ENCODE results near the gene SCAMP4. TPM values are rescaled to one million over a fixed set of nuclear protein-coding genes. Genes with fewer than 3 reads are reported as not detected.

The SCAMP4 gene
- polyA plus RNA-seq, 1 of the 3 experiments (the other 2 are of a cell fraction) = 30.0 TPM

GRCh38 chr19:1914826-1915341 lies 9.7 kb downstream of the SCAMP4 start (continued):
- TF ChIP-seq POLR2AphosphoS5 (IDR thresholded peaks at IDR 0.05; ENCODE audit: low read depth, low read length) (no peak), REST (IDR thresholded peaks at IDR 0.05; ENCODE audit: low read depth, low read length) (no peak), PBX3 (IDR thresholded peaks at IDR 0.05) (no peak)

GRCh38 chr19:1917146-1917545 lies 11.9 kb downstream of the SCAMP4 start:
- H3K9me2 ChIP-seq = no peaks in the 10 kb centered on the region
- TF ChIP-seq FOXM1 (IDR thresholded peaks at IDR 0.05; ENCODE audit: low read depth) (no peak), EZH2phosphoT487 (IDR thresholded peaks at IDR 0.05; ENCODE audit: borderline replicate concordance, low read depth) (no peak)
- whole genome bisulfite sequencing (ENCODE audit: low lambda C conversion rate) = 96% methylated on average over 17 of the region's 17 CpGs
- no peaks in the 10 kb centered on the region for H3F3A ChIP-seq (replicated peaks; ENCODE audit: insufficient read depth)
- H3K4me2 ChIP-seq = no peak overlapping the region
- H3K9me3 ChIP-seq = no peaks in the 10 kb centered on the region
- H3K79me2 ChIP-seq (ENCODE audit: insufficient read depth) = peaks cover 29% of the 10 kb centered on the region
- H4K20me1 ChIP-seq (ENCODE audit: insufficient read depth) = peaks cover 15% of the 10 kb centered on the region; the same call in 1 of the 2 replicates
- peaks cover 0 to 46% of the 10 kb centered on the region in 2 experiments for H3K36me3 ChIP-seq (replicated peaks in 1 of 2; ENCODE audit: control insufficient read depth in 1 of 2, insufficient read depth in 2 of 2, low read length in 1 of 2)
- H3K27ac ChIP-seq (ENCODE audit: low read depth in 2 of 2, low read length in 1 of 2) = no peak overlapping the region
- ChIA-PET POLR2A (no interaction called here), CTCF (interaction anchor here (2.4 kb wide), 1 partner anchor 11 kb away, joined by 10 read pairs; no protein-coding TSS in a partner anchor)
- H3K9ac ChIP-seq = no peak overlapping the region
- no peaks in the 10 kb centered on the region for H3K27me3 ChIP-seq (ENCODE audit: insufficient read depth)
- H2AFZ ChIP-seq (ENCODE audit: low read depth) = no peak overlapping the region
- no peak overlapping the region for H3K4me3 ChIP-seq (ENCODE audit: low read depth in 2 of 2, low read length in 1 of 2)
- no peaks in the 10 kb centered on the region for H3K4me1 ChIP-seq (ENCODE audit: control insufficient read depth in 1 of 2, insufficient read depth in 2 of 2, low read depth in 1 of 2, low read length in 1 of 2)
- DNase-seq = no peak

- peaks cover 0 to 44% of the 10 kb centered on the region in 2 experiments for H3K36me3 ChIP-seq (replicated peaks in 1 of 2; ENCODE audit: control insufficient read depth in 1 of 2, insufficient read depth in 2 of 2, low read length in 1 of 2)
- no peak for DNase-seq
- CTCF ChIA-PET = interaction anchor here (0.9 kb wide), 1 partner anchor 12 kb away, joined by 3 read pairs; no protein-coding TSS in a partner anchor
Measured at GRCh38 chr19:1917926-1918325, 12.7 kb downstream of the SCAMP4 start.

More at GRCh38 chr19:1917926-1918325, 12.7 kb downstream of the SCAMP4 start:
- Histone ChIP-seq H3K27ac (ENCODE audit: low read depth in 2 of 2, low read length in 1 of 2) (no peak overlapping the region), H3K4me3 (ENCODE audit: low read depth in 2 of 2, low read length in 1 of 2) (no peak overlapping the region), H3K79me2 (ENCODE audit: insufficient read depth) (peaks cover 22% of the 10 kb centered on the region), H3K27me3 (ENCODE audit: insufficient read depth) (no peaks in the 10 kb centered on the region), H3F3A (replicated peaks; ENCODE audit: insufficient read depth) (no peaks in the 10 kb centered on the region), H3K9ac (no peak overlapping the region), H2AFZ (ENCODE audit: low read depth) (no peak overlapping the region), H3K4me1 (ENCODE audit: control insufficient read depth in 1 of 2, insufficient read depth in 2 of 2, low read depth in 1 of 2, low read length in 1 of 2) (no peaks in the 10 kb centered on the region), H3K4me2 (no peak overlapping the region), H3K9me3 (no peaks in the 10 kb centered on the region), H4K20me1 (ENCODE audit: insufficient read depth) (peaks cover 15% of the 10 kb centered on the region; the same call in 1 of the 2 replicates), H3K9me2 (no peaks in the 10 kb centered on the region)
- whole genome bisulfite sequencing (ENCODE audit: low lambda C conversion rate) = 95% methylated on average over 13 of the region's 25 CpGs
- no peak for TF ChIP-seq FOXM1 (IDR thresholded peaks at IDR 0.05; ENCODE audit: low read depth)
- no peak for TF ChIP-seq RFX5 (IDR thresholded peaks at IDR 0.05; ENCODE audit: low read length)
- TF ChIP-seq FOXJ3 (CRISPR knock-in tag; IDR thresholded peaks at IDR 0.05) = no peak
- no peak for TF ChIP-seq TEAD4 (IDR thresholded peaks at IDR 0.05; ENCODE audit: borderline replicate concordance, insufficient read depth)
- TF ChIP-seq RCOR1 (IDR thresholded peaks at IDR 0.05; ENCODE audit: low read length) = no peak
- no peak for TF ChIP-seq JUND (IDR thresholded peaks at IDR 0.05)
- POLR2A ChIA-PET = no interaction called here
